ENCODE results near the gene FAM114A1. TPM values are rescaled to one million over a fixed set of nuclear protein-coding genes. Genes with fewer than 3 reads are reported as not detected.

The FAM114A1 gene
- total RNA-seq, 3 donors from 2014 or later, result 59.1 to 94.7 (median 62.5) TPM

DNA sequence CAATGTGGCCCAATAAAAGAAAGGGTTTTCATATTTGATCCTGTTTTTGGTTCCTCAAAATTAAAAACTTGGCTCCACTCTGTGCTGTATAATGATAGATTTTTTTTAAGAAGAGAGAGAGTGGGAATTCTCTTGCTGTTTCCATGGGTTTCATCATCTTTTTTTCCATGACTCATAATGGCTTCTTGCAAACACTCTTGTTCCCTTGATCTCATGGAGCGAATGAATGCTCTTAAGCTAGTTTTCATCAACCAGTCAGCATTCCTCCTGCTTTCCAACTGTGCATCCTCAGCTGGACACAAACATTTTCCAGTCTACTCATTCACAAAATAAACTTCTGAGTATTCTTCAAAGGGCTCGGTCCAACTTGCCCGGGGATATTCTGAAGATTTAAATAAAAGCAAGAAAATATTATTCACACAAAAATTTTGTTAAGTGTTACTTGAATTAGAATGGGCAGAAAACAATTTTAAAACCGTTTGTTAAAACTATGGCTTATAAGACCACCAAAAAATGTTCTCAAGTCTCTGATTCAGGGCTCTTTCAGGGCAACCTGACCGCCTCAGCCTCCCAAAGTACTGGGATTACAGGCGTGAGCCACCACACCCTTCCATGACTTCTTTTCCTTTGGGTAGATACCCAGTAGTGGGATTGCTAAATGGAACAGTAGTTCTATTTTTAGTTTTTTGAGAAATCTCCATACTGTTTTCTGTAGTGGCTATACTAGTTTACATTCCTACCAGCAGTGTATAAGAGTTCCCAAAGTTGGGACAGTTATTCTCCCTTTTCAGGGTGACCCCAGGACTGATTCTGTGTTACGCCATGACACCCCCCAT, 99.9 kb downstream of the FAM114A1 start:
- H3K4me3 ChIP-seq, result no peak overlapping the region
- H3K4me1 ChIP-seq (ENCODE audit: low read depth), result no peaks in the 10 kb centered on the region
- no peaks in the 10 kb centered on the region for H3K36me3 ChIP-seq (ENCODE audit: low read depth)
- DNase-seq, result no peak
- ATAC-seq, result peak; percentile 38
- intact Hi-C loops (cut with DNase I, micrococcal nuclease), result no loop called here
- TF ChIP-seq, protein P1, sequence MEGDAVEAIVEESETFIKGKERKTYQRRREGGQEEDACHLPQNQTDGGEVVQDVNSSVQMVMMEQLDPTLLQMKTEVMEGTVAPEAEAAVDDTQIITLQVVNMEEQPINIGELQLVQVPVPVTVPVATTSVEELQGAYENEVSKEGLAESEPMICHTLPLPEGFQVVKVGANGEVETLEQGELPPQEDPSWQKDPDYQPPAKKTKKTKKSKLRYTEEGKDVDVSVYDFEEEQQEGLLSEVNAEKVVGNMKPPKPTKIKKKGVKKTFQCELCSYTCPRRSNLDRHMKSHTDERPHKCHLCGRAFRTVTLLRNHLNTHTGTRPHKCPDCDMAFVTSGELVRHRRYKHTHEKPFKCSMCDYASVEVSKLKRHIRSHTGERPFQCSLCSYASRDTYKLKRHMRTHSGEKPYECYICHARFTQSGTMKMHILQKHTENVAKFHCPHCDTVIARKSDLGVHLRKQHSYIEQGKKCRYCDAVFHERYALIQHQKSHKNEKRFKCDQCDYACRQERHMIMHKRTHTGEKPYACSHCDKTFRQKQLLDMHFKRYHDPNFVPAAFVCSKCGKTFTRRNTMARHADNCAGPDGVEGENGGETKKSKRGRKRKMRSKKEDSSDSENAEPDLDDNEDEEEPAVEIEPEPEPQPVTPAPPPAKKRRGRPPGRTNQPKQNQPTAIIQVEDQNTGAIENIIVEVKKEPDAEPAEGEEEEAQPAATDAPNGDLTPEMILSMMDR (IDR thresholded peaks at IDR 0.05), result no peak
- no peaks in the 10 kb centered on the region for H3K9me3 ChIP-seq

DNA sequence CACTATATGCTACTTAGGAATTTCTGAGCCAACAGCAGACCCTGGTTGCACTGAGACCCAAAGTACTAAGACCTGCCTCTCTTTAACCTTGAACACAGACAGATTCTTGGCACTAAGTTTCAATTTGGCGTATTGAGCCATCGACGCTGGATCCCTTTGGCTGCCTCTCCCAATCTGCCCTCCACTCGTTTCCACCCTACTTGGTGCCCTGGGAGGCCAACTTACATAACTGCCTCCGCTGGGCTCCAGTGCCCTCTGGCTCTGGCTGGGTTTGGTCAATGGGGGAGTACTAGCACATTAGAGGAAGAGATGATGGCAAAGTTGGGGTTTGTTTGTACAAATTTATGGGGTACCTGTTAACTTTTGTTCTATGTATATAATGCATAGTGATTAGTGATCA, 101.1 kb downstream of the FAM114A1 start:
- DNase-seq (no peak), ATAC-seq (no peak)
- intact Hi-C loops (cut with DNase I, micrococcal nuclease), result no loop called here
- no peaks in the 10 kb centered on the region for H3K4me1 ChIP-seq (ENCODE audit: low read depth)
- H3K36me3 ChIP-seq (ENCODE audit: low read depth), result no peaks in the 10 kb centered on the region
- H3K4me3 ChIP-seq, result no peak overlapping the region
- TF ChIP-seq, protein P1 (IDR thresholded peaks at IDR 0.05), result no peak
- no peaks in the 10 kb centered on the region for H3K9me3 ChIP-seq

DNA sequence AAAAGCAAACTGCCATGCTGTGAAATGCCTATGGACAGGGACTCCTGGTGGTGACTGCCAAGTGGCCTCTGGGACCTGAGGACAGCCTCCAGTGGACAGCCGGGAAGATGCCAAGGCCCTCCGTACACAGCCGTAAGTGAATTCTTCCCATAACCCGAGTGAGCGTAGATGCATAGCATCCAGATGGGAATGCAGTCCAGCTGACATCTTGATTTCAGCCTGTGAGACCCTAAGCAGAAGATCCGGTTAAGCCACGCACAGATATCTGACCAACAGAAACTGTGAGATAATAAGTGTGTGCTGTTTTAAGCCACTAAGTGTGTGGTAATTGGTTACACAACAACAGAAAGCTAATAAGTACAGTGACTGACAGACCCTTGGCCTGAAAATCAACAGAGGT, 108.7 kb downstream of the FAM114A1 start:
- H3K9me3 ChIP-seq, result no peaks in the 10 kb centered on the region
- no peaks in the 10 kb centered on the region for H3K4me1 ChIP-seq (ENCODE audit: low read depth)
- TF ChIP-seq, protein P1 (IDR thresholded peaks at IDR 0.05), result no peak
- H3K4me3 ChIP-seq, result no peak overlapping the region
- no peaks in the 10 kb centered on the region for H3K36me3 ChIP-seq (ENCODE audit: low read depth)
- intact Hi-C loops (cut with DNase I, micrococcal nuclease), result no loop called here
- no peak for ATAC-seq
- no peak for DNase-seq

DNA sequence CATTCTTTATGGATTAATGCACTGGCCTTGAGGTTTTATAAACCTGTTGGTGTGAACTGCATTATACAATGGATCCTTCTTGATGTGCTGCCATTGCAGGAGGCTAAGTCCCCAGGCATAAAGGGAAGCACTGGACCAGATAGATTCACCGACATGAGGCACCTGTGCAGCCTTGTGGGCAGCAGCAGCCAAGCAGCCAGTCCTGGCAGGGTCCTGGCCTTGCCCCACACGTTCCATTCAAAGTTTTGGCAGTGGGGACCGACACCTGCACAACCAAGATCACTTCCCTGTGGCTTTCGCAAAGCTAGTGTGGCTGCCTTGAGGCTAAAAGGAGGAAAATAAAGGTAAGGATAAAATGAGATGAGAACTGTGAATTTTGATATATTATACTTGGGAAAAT, 111.5 kb downstream of the FAM114A1 start:
- Histone ChIP-seq H3K4me3 (no peak overlapping the region), H3K9me3 (no peaks in the 10 kb centered on the region), H3K4me1 (ENCODE audit: low read depth) (no peaks in the 10 kb centered on the region), H3K36me3 (ENCODE audit: low read depth) (no peaks in the 10 kb centered on the region)
- intact Hi-C loops (cut with DNase I, micrococcal nuclease), result no loop called here
- ATAC-seq (no peak), DNase-seq (no peak)
- TF ChIP-seq, protein P1 (IDR thresholded peaks at IDR 0.05), result no peak

DNA sequence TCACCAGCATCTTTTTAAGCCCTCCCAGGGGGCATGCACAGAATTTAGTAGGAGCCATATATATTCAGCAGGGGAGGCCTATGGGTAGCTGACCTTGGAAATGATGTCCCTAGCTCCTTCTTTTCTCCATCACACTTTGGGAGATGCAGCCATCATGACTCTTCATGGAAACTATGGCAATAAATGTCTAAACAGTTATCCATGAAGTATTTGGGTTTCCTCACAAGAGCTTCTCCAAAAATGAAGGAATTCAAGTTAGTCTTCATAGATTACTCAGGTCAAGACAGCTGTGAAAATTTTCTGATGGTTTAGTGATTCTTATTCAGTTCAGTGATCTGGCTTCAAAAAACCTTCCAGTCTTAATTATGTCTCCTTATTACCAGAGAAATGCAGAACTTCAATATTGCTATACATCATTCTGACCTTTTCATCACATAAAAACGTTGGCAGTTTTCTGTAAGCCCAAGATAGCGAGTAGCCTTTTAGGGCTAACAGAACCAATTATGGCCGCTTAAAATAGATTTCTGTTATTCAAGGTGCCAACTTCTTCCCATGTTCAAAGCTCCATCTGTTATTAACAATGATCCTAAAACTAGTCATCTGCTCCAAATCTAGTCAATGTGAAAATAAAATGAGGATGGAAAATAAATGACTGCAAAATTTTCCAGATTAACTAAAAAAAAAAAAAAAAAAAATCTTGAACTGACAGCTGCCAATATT, 112.1 kb downstream of the FAM114A1 start:
- TF ChIP-seq, protein P1 (IDR thresholded peaks at IDR 0.05), result no peak
- DNase-seq, result no peak
- no peak overlapping the region for H3K4me3 ChIP-seq
- H3K9me3 ChIP-seq, result no peaks in the 10 kb centered on the region
- ATAC-seq, result no peak
- no peaks in the 10 kb centered on the region for H3K4me1 ChIP-seq (ENCODE audit: low read depth)
- no peaks in the 10 kb centered on the region for H3K36me3 ChIP-seq (ENCODE audit: low read depth)
- intact Hi-C loops (cut with DNase I, micrococcal nuclease), result no loop called here
